HCT116 (cell line): ENCODE measurements around the gene MST1R. TPM values are rescaled to one million over a fixed set of nuclear protein-coding genes. Genes with fewer than 3 reads are reported as not detected.
A peak's percentile ranks its signal among the peaks of the same experiment; 100 is the strongest.

ENCODE experiments used
- ATAC-seq: fragments of 200-7000 bp; cut with Tn5 transposase; 2 replicates; pipeline ENCODE4 v1.9.1; 2020; ENCODE audit warnings: mild to moderate bottlenecking, moderate library complexity
- BruUV-seq: library from RNA; stranded (reverse); fragments of 400-500 nt; replicated peaks from 2 replicates; lab custom pipeline; 2021; lab: Mats Ljungman, UMichigan
- CTCF ChIA-PET: fragments of 300-600 bp; sonication (Branson Sonifier 250); formaldehyde crosslinking; loops from one replicate; lab custom pipeline; 2021; ENCODE audit warnings: antibody characterized with exemption; lab: Charles Lee
- POLR2A ChIA-PET: fragments of 300-600, 350-600 bp; sonication (Branson Sonifier 250); formaldehyde crosslinking; loops from one replicate; lab custom pipeline; 2021; ENCODE audit warnings: antibody characterized with exemption; lab: Charles Lee
- RAD21 ChIA-PET, 2 experiments: fragments of 300-600 bp; sonication (Branson Sonifier 250); formaldehyde crosslinking; loops; one replicate each; lab custom pipeline; 2023; ENCODE audit warnings: low total read pairs in 2 of 2; ENCODE audit not compliant: uncharacterized antibody in 2 of 2, unreplicated experiment in 2 of 2, low non-redundant PET in 1 of 2; lab: Charles Lee
- DNase-seq: peaks from one replicate; pipeline ENCODE4 v3.0.0-alpha.2; 2010; ENCODE audit warnings: low read depth, low spot score
- H2AFZ ChIP-seq: fragments of 200-600 bp; shearing (Covaris generic), sonication (generic); 2 replicates; pipeline ENCODE4 v1.6.1; 2017; ENCODE audit warnings: low read depth, mixed run types, mixed read lengths, antibody characterized with exemption, low read length; ENCODE audit not compliant: poor library complexity, severe bottlenecking
- H3K27ac ChIP-seq: 2 replicates; pipeline ENCODE4 v1.5.1; 2012; ENCODE audit warnings: low read depth, low read length
- H3K27me3 ChIP-seq: fragments of 200-600 bp; sonication (generic); 2 replicates; pipeline ENCODE4 v1.6.1; 2016; ENCODE audit warnings: mixed run types, low read length, mixed read lengths; ENCODE audit not compliant: insufficient read depth
- H3K36me3 ChIP-seq, 2 experiments: fragments of 200-500 bp in 1 of 2; fragments of 200-600 bp in 1 of 2; sonication (Bioruptor generic) in 1 of 2; sonication (generic) in 1 of 2; 2 replicates each; pipeline versions ENCODE4 v1.5.1 to v1.6.1; 2014 to 2016; ENCODE audit warnings: low read length in 2 of 2, inconsistent platforms in 1 of 2, mixed read lengths in 1 of 2, mixed run types in 1 of 2; ENCODE audit not compliant: insufficient read depth in 2 of 2, control insufficient read depth in 1 of 2
- H3K4me1 ChIP-seq, 2 experiments: fragments of 200-600 bp in 1 of 2; sonication (generic) in 1 of 2; 2 replicates each; pipeline versions ENCODE4 v1.5.1 to v1.6.1; 2012 to 2017; ENCODE audit warnings: low read length in 2 of 2, inconsistent platforms in 1 of 2, mild to moderate bottlenecking in 1 of 2, mixed read lengths in 1 of 2, mixed run types in 1 of 2, moderate library complexity in 1 of 2; ENCODE audit not compliant: insufficient read depth in 2 of 2, control insufficient read depth in 1 of 2
- H3K4me2 ChIP-seq: fragments of 200-600 bp; sonication (generic); 2 replicates; pipeline ENCODE4 v1.6.1; 2017; ENCODE audit warnings: mixed run types, low read length, mixed read lengths
- H3K4me3 ChIP-seq, 2 experiments: fragments of 200-600 bp in 1 of 2; sonication (generic) in 1 of 2; replicated peaks in 1 of 2; 2 replicates each; pipeline ENCODE4 v1.5.1; 2011 to 2016; ENCODE audit warnings: low read length in 2 of 2, control low read depth in 1 of 2, low read depth in 1 of 2, mild to moderate bottlenecking in 1 of 2, mixed read lengths in 1 of 2, mixed run types in 1 of 2
- H3K79me2 ChIP-seq: fragments of 200-600 bp; sonication (generic); 2 replicates; pipeline ENCODE4 v1.6.1; 2017; ENCODE audit warnings: mild to moderate bottlenecking, mixed run types, low read length, moderate library complexity, mixed read lengths; ENCODE audit not compliant: insufficient read depth
- H3K9ac ChIP-seq: fragments of 200-600 bp; sonication (generic); 2 replicates; pipeline ENCODE4 v1.6.1; 2016; ENCODE audit warnings: low read length, mixed read lengths
- H3K9me2 ChIP-seq: fragments of 200-600 bp; sonication (generic), shearing (Covaris generic); 2 replicates; pipeline ENCODE4 v1.6.1; 2017; ENCODE audit warnings: mixed run types, mild to moderate bottlenecking, moderate library complexity; ENCODE audit not compliant: insufficient read depth
- H3K9me3 ChIP-seq, 2 experiments: fragments of 200-500 bp in 1 of 2; fragments of 200-600 bp in 1 of 2; sonication (Bioruptor generic) in 1 of 2; sonication (generic) in 1 of 2; 2 replicates each; pipeline ENCODE4 v1.6.1; 2014 to 2017; ENCODE audit warnings: low read length in 2 of 2, mixed read lengths in 2 of 2, inconsistent platforms in 1 of 2, low read depth in 1 of 2, mild to moderate bottlenecking in 1 of 2, mixed run types in 1 of 2, moderate library complexity in 1 of 2; ENCODE audit not compliant: control insufficient read depth in 1 of 2, insufficient read depth in 1 of 2
- H4K20me1 ChIP-seq: fragments of 200-600 bp; sonication (generic), shearing (Covaris generic); 2 replicates; pipeline ENCODE4 v1.6.1; 2017; ENCODE audit warnings: mixed run types, mild to moderate bottlenecking, moderate library complexity; ENCODE audit not compliant: insufficient read depth
- CBX3 ChIP-seq: IDR thresholded peaks from 2 replicates; pipeline ENCODE4 v1.6.1; 2012; ENCODE audit warnings: low read depth
- CEBPB ChIP-seq: IDR thresholded peaks from 2 replicates; pipeline ENCODE4 v1.6.1; 2012; ENCODE audit warnings: low read depth
- EGR1 ChIP-seq: IDR thresholded peaks from 2 replicates; pipeline ENCODE4 v1.6.1; 2012; ENCODE audit warnings: low read depth
- ELF1 ChIP-seq: IDR thresholded peaks from 2 replicates; pipeline ENCODE4 v1.6.1; 2012; ENCODE audit warnings: low read depth, borderline replicate concordance
- EZH2 ChIP-seq: fragments of 200-600 bp; sonication (generic); IDR thresholded peaks from 2 replicates; pipeline ENCODE4 v1.6.1; 2017; ENCODE audit warnings: antibody characterized with exemption, mixed run types
- JUND ChIP-seq: IDR thresholded peaks from 2 replicates; pipeline ENCODE4 v1.6.1; 2012
- MAX ChIP-seq: IDR thresholded peaks from 2 replicates; pipeline ENCODE4 v1.6.1; 2012
- POLR2A ChIP-seq: IDR thresholded peaks from 2 replicates; pipeline ENCODE4 v1.7.0; 2011; ENCODE audit warnings: borderline replicate concordance; ENCODE audit not compliant: insufficient read depth, insufficient read length; ENCODE audit errors: extremely low read depth
- POLR2AphosphoS5 ChIP-seq: IDR thresholded peaks from 2 replicates; pipeline ENCODE4 v1.6.1; 2011; ENCODE audit warnings: mild to moderate bottlenecking, low read depth, low read length, moderate library complexity
- RAD21 ChIP-seq: IDR thresholded peaks from 2 replicates; pipeline ENCODE4 v1.6.1; 2012; ENCODE audit warnings: low read depth, mild to moderate bottlenecking
- SIN3A ChIP-seq: IDR thresholded peaks from 2 replicates; pipeline ENCODE4 v1.6.1; 2012; ENCODE audit warnings: low read depth
- SP1 ChIP-seq: IDR thresholded peaks from 2 replicates; pipeline ENCODE4 v1.6.1; 2012; ENCODE audit warnings: low read depth
- TCF7L2 ChIP-seq: IDR thresholded peaks from 2 replicates; pipeline ENCODE4 v1.7.0; 2011; ENCODE audit warnings: borderline replicate concordance, inconsistent platforms; ENCODE audit not compliant: insufficient read depth, insufficient read length; ENCODE audit errors: extremely low read depth
- YY1 ChIP-seq: IDR thresholded peaks from 2 replicates; pipeline ENCODE4 v1.6.1; 2011; ENCODE audit warnings: low read length, low read depth, moderate library complexity, mild to moderate bottlenecking; ENCODE audit not compliant: insufficient replicate concordance; ENCODE audit errors: extremely low read depth
- ZFX ChIP-seq: fragments of 450-650 bp; IDR thresholded peaks from 2 replicates; pipeline ENCODE4 v1.6.1; 2017
- ZNF274 ChIP-seq: fragments of 200-500 bp; sonication (Bioruptor generic); IDR thresholded peaks from 2 replicates; pipeline ENCODE4 v1.6.1; 2014; ENCODE audit warnings: mild to moderate bottlenecking, low read depth, low read length, inconsistent platforms
- intact Hi-C: fragments of 100-400 bp; cut with micrococcal nuclease; formaldehyde crosslinking; loops from 2 replicates; pipeline ENCODE4 v1.10.0; 2022
- total RNA-seq: library from RNA; stranded (reverse); gene quantifications from one replicate; pipeline ENCODE4 v1.2.1, GENCODE V29; 2021; ENCODE audit not compliant: unreplicated experiment
- TF ChIP-seq, protein P1 (sequence below): IDR thresholded peaks from 2 replicates; pipeline ENCODE4 v1.6.1; 2011; ENCODE audit warnings: mild to moderate bottlenecking, low read length, moderate library complexity; ENCODE audit not compliant: insufficient replicate concordance; ENCODE audit errors: extremely low read depth

The MST1R gene
- total RNA-seq, 1 experiment from 2014 or later = 113 TPM

GRCh38 chr3:49883998-49884397 lies 19.7 kb downstream of the MST1R start:
- no peaks in the 10 kb centered on the region for H4K20me1 ChIP-seq
- H3K9me3 ChIP-seq = no peaks in the 10 kb centered on the region
- H3K9me2 ChIP-seq = no peaks in the 10 kb centered on the region
- ChIA-PET CTCF (no interaction called here), RAD21 (no interaction called here), POLR2A (interaction anchor here (1.5 to 8.4 kb wide), 2 partner anchors 11 to 17 kb away, joined by 4 to 43 read pairs; partner anchors contain the start of gene MST1R)
- ATAC-seq = peak; percentile 34; the same call in 1 of the 2 replicates
- H3K4me2 ChIP-seq = no peak overlapping the region
- no peak for DNase-seq
- no peak overlapping the region for H3K4me3 ChIP-seq
- no peak overlapping the region for H2AFZ ChIP-seq
- no peaks in the 10 kb centered on the region for H3K27me3 ChIP-seq
- TF ChIP-seq JUND (peak; percentile 27; the same call in 1 of the 2 replicates), RAD21 (no peak)
- no peaks in the 10 kb centered on the region for H3K79me2 ChIP-seq
- BruUV-seq = no TSS peak
- no peak overlapping the region for H3K9ac ChIP-seq
- no peak overlapping the region for H3K27ac ChIP-seq
- peaks cover 0 to 14% of the 10 kb centered on the region in 2 experiments; a peak in 1 of 4 replicates for H3K4me1 ChIP-seq
- peaks cover 0 to 14% of the 10 kb centered on the region in 2 experiments; a peak in 1 of 4 replicates for H3K36me3 ChIP-seq
- intact Hi-C loops = no loop called here

- Histone ChIP-seq H2AFZ (no peak overlapping the region), H3K79me2 (no peaks in the 10 kb centered on the region), H3K27ac (no peak overlapping the region), H3K4me2 (no peak overlapping the region), H3K4me3 (no peak overlapping the region), H3K9me2 (no peaks in the 10 kb centered on the region), H4K20me1 (no peaks in the 10 kb centered on the region), H3K27me3 (no peaks in the 10 kb centered on the region), H3K9me3 (no peaks in the 10 kb centered on the region), H3K4me1 (peaks cover 0 to 14% of the 10 kb centered on the region in 2 experiments; a peak in 1 of 4 replicates), H3K36me3 (peaks cover 0 to 9% of the 10 kb centered on the region in 2 experiments; a peak in 1 of 4 replicates), H3K9ac (no peak overlapping the region)
- BruUV-seq = no TSS peak
- ATAC-seq (no peak), DNase-seq (no peak)
- ChIA-PET POLR2A (interaction anchor here (0.9 to 8.4 kb wide), 3 partner anchors 9 to 79 kb away, joined by 3 to 43 read pairs (median 3); partner anchors contain the start of genes INKA1 and MST1R), CTCF (no interaction called here), RAD21 (no interaction called here)
- intact Hi-C loops = no loop called here
- TF ChIP-seq EZH2 (no peak), POLR2A (no peak), CBX3 (no peak), EGR1 (no peak), CEBPB (no peak), ZNF274 (no peak), JUND (no peak), TCF7L2 (no peak), SIN3A (no peak), MAX (no peak), POLR2AphosphoS5 (no peak), YY1 (no peak), RAD21 (no peak), ZFX (no peak), ELF1 (no peak), SP1 (no peak)
- TF ChIP-seq, protein P1, sequence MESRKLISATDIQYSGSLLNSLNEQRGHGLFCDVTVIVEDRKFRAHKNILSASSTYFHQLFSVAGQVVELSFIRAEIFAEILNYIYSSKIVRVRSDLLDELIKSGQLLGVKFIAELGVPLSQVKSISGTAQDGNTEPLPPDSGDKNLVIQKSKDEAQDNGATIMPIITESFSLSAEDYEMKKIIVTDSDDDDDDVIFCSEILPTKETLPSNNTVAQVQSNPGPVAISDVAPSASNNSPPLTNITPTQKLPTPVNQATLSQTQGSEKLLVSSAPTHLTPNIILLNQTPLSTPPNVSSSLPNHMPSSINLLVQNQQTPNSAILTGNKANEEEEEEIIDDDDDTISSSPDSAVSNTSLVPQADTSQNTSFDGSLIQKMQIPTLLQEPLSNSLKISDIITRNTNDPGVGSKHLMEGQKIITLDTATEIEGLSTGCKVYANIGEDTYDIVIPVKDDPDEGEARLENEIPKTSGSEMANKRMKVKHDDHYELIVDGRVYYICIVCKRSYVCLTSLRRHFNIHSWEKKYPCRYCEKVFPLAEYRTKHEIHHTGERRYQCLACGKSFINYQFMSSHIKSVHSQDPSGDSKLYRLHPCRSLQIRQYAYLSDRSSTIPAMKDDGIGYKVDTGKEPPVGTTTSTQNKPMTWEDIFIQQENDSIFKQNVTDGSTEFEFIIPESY = no peak
Observed at GRCh38 chr3:49882166-49882565, 21.5 kb downstream of the MST1R start.
